ENCODE data around the gene ISM1. TPM values are rescaled to one million over a fixed set of nuclear protein-coding genes. Genes with fewer than 3 reads are reported as not detected.

ISM1 gene
- total and polyA plus RNA-seq, 2 of the 13 experiments (the other 11 are each of a cell fraction or from before 2014, with no cell fraction given): 0.40 to 1.4 TPM

- TF ChIP-seq ZNF136 (CRISPR knock-in tag; IDR thresholded peaks at IDR 0.05; ENCODE audit: low read depth) (no peak), BHLHE40 (IDR thresholded peaks at IDR 0.05; ENCODE audit: low read length) (no peak), THYN1 (CRISPR knock-in tag; IDR thresholded peaks at IDR 0.05; ENCODE audit: borderline replicate concordance, low read depth) (no peak), ZNF788 (CRISPR knock-in tag; IDR thresholded peaks at IDR 0.05; ENCODE audit: borderline replicate concordance) (no peak)
Observed at GRCh38 chr20:13205425-13205824, 15.6 kb upstream of the ISM1 start (continued).

GRCh38 chr20:13205848-13206434 lies 15.1 kb upstream of the ISM1 start:
- H4K20me1 ChIP-seq (ENCODE audit: insufficient read depth, low read length): no peaks in the 10 kb centered on the region
- in situ Hi-C loops (cut with HindIII; ENCODE audit: extremely low pct_ligation_motif_present, low pct_unique_long_range_greater_than_20kb) (no loop called here), intact Hi-C loops (cut with micrococcal nuclease; ENCODE audit: unreplicated experiment) (no loop called here)
- no peak overlapping the region for H2AFZ ChIP-seq (ENCODE audit: low read length)
- no peaks in the 10 kb centered on the region for H3K4me1 ChIP-seq (ENCODE audit: insufficient read depth, low read length)
- ATAC-seq (peak; percentile 51), DNase-seq (ENCODE audit: low spot score) (no peak), FAIRE-seq (no peak)
- no peaks in the 10 kb centered on the region for H3K36me3 ChIP-seq (replicated peaks in 1 of 2; ENCODE audit: control insufficient read depth in 1 of 2, insufficient read depth in 2 of 2, low read length in 2 of 2)
- 42% methylated on average over 5 of the region's 5 CpGs for WGBS (ENCODE audit: low lambda C conversion rate)
- no TSS peak for BruUV-seq (replicated peaks)
- no peaks in the 10 kb centered on the region for H3K9me3 ChIP-seq (ENCODE audit: low read length)
- H3K4me2 ChIP-seq (ENCODE audit: low read depth, low read length): no peak overlapping the region
- TF ChIP-seq TEAD3 (CRISPR knock-in tag; optimal IDR thresholded peaks at IDR 0.05; ENCODE audit: borderline replicate concordance) (peak; percentile 10), STAG1 (CRISPR knock-in tag; IDR thresholded peaks at IDR 0.05) (peak; percentile 61), CTCF (CRISPR knock-in tag; IDR thresholded peaks at IDR 0.05) (peak; percentile 44), YEATS2 (CRISPR knock-in tag; IDR thresholded peaks at IDR 0.05; ENCODE audit: borderline replicate concordance) (no peak)
- no peaks in the 10 kb centered on the region for H3K79me2 ChIP-seq (ENCODE audit: insufficient read depth, low read length)
- ChIA-PET CTCF (ENCODE audit: low intra/inter-chr PET ratio, low total read pairs) (no interaction called here), POLR2A (no interaction called here)
- H3K27ac ChIP-seq (ENCODE audit: extremely low read length, insufficient read depth, low read length): no peak overlapping the region
- peaks cover 0 to 9% of the 10 kb centered on the region in 2 experiments; a peak in 1 of 5 replicates for H3K27me3 ChIP-seq (ENCODE audit: control insufficient read depth in 1 of 2, insufficient read depth in 2 of 2, low read length in 2 of 2)
- no peak overlapping the region for H3K9ac ChIP-seq (ENCODE audit: insufficient read depth, low read depth, low read length)
- H3K4me3 ChIP-seq (replicated peaks in 1 of 3; ENCODE audit: insufficient read depth in 1 of 3, low read depth in 2 of 3, low read length in 3 of 3): no peak overlapping the region

Data from HepG2 (cell line).